HepG2 (cell line): ENCODE results near the gene MARF1. TPM values are rescaled to one million over a fixed set of nuclear protein-coding genes. Genes with fewer than 3 reads are reported as not detected.

Experiments used
- BRD4 ChIP-seq: sonication (generic); formaldehyde crosslinking; IDR thresholded peaks from 2 replicates; pipeline ENCODE4 v1.4.0; 2020; ENCODE audit warnings: missing genetic modification reagents
- BRF2 ChIP-seq: sonication (generic); formaldehyde crosslinking; IDR thresholded peaks from 2 replicates; pipeline ENCODE4 v1.8.1; 2022; ENCODE audit warnings: mild to moderate bottlenecking, missing genetic modification reagents
- ETV5 ChIP-seq: IDR thresholded peaks from 2 replicates; pipeline ENCODE4 v1.6.1; 2018; ENCODE audit warnings: missing biosample characterization, missing genetic modification reagents, inconsistent platforms, borderline replicate concordance
- GMEB1 ChIP-seq: sonication (generic); formaldehyde crosslinking; IDR thresholded peaks from 2 replicates; pipeline ENCODE4 v1.5.1; 2020; ENCODE audit warnings: missing genetic modification reagents, mild to moderate bottlenecking, borderline replicate concordance
- HOXA5 ChIP-seq: sonication (generic); formaldehyde crosslinking; IDR thresholded peaks from 2 replicates; pipeline ENCODE4 v1.4.0; 2020; ENCODE audit warnings: missing genetic modification reagents
- ISX ChIP-seq: sonication (generic); formaldehyde crosslinking; conservative IDR thresholded peaks from 2 replicates; pipeline ENCODE4 v1.5.0; 2020; ENCODE audit warnings: missing genetic modification reagents
- KLF9 ChIP-seq: IDR thresholded peaks from 2 replicates; pipeline ENCODE4 v1.6.1; 2016; ENCODE audit warnings: low read depth
- MXD4 ChIP-seq: IDR thresholded peaks from 2 replicates; pipeline ENCODE4 v1.6.1; 2016; ENCODE audit warnings: mild to moderate bottlenecking, missing biosample characterization, missing genetic modification reagents
- NCOR1 ChIP-seq: fragments of 200-600 bp; sonication (generic); IDR thresholded peaks from 2 replicates; pipeline ENCODE4 v1.7.0; 2017; ENCODE audit warnings: antibody characterized with exemption, low read length, borderline replicate concordance
- NR2C2 ChIP-seq: sonication (generic); formaldehyde crosslinking; IDR thresholded peaks from 2 replicates; pipeline ENCODE4 v1.4.0; 2020; ENCODE audit warnings: missing genetic modification reagents, mild to moderate bottlenecking, moderate library complexity, borderline replicate concordance
- PAWR ChIP-seq: sonication (generic); formaldehyde crosslinking; IDR thresholded peaks from 2 replicates; pipeline ENCODE4 v1.4.0; 2020; ENCODE audit warnings: missing genetic modification reagents, mild to moderate bottlenecking, borderline replicate concordance
- POLR2AphosphoS2 ChIP-seq: IDR thresholded peaks from 2 replicates; pipeline ENCODE4 v1.6.1; 2011; ENCODE audit warnings: low read depth, low read length, improper control_type of control experiment
- RORA ChIP-seq: sonication (generic); formaldehyde crosslinking; IDR thresholded peaks from 2 replicates; pipeline ENCODE4 v1.5.0; 2020; ENCODE audit warnings: mild to moderate bottlenecking, missing genetic modification reagents, moderate library complexity
- SRY ChIP-seq: sonication (generic); formaldehyde crosslinking; IDR thresholded peaks from 2 replicates; pipeline ENCODE4 v1.8.0; 2022; ENCODE audit warnings: mild to moderate bottlenecking, missing genetic modification reagents
- SSRP1 ChIP-seq: IDR thresholded peaks from 2 replicates; pipeline ENCODE4 v1.6.1; 2016; ENCODE audit warnings: control low read depth
- STAG1 ChIP-seq: sonication (generic); formaldehyde crosslinking; IDR thresholded peaks from 2 replicates; pipeline ENCODE4 v1.4.0; 2020; ENCODE audit warnings: missing genetic modification reagents
- ZBTB39 ChIP-seq: sonication (generic); formaldehyde crosslinking; IDR thresholded peaks from 2 replicates; pipeline ENCODE4 v1.5.0; 2020; ENCODE audit warnings: missing genetic modification reagents
- ZC3H4 ChIP-seq: sonication (generic); formaldehyde crosslinking; IDR thresholded peaks from 2 replicates; pipeline ENCODE4 v1.4.0; 2020; ENCODE audit warnings: missing genetic modification reagents, borderline replicate concordance
- ZMYM2 ChIP-seq: sonication (generic); formaldehyde crosslinking; IDR thresholded peaks from 2 replicates; pipeline ENCODE4 v1.8.0; 2022; ENCODE audit warnings: mild to moderate bottlenecking, missing genetic modification reagents
- ZMYM4 ChIP-seq: sonication (generic); formaldehyde crosslinking; IDR thresholded peaks from 2 replicates; pipeline ENCODE4 v1.8.1; 2023; ENCODE audit warnings: mild to moderate bottlenecking, missing genetic modification reagents
- ZNF232 ChIP-seq: sonication (generic); formaldehyde crosslinking; IDR thresholded peaks from 2 replicates; pipeline ENCODE4 v1.4.0; 2020; ENCODE audit warnings: missing genetic modification reagents, borderline replicate concordance
- ZNF580 ChIP-seq: IDR thresholded peaks from 2 replicates; pipeline ENCODE4 v1.6.1; 2016; ENCODE audit warnings: low read depth, borderline replicate concordance
- ZNF747 ChIP-seq: sonication (generic); formaldehyde crosslinking; IDR thresholded peaks from 2 replicates; pipeline ENCODE4 v1.8.1; 2023; ENCODE audit warnings: missing genetic modification reagents, mild to moderate bottlenecking, borderline replicate concordance
- ZNF800 ChIP-seq: sonication (generic); formaldehyde crosslinking; IDR thresholded peaks from 2 replicates; pipeline ENCODE4 v1.4.0; 2020; ENCODE audit warnings: missing genetic modification reagents
- polyA plus RNA-seq, 8 experiments: library from polyadenylated mRNA; depleted of rRNA in 3 of 8; stranded (reverse) in 7 of 8; unstranded in 1 of 8; fragments of >200 nt; fragmentation: Illumina TruSeq in 4 of 8; extraction: Trizol in 4 of 8; gene quantifications; 2 replicates each; pipeline versions ENCODE4 v1.2.1 to v1.2.3, GENCODE V29; 2011 to 2016; ENCODE audit warnings: low read depth in 4 of 8, missing spikeins in 1 of 8, mixed read lengths in 1 of 8; ENCODE audit not compliant: insufficient read depth in 1 of 8
- total RNA-seq, 5 experiments: library from RNA; depleted of rRNA; stranded (reverse); fragments of >200 nt; fragmentation: Illumina TruSeq; extraction: Trizol; gene quantifications; 2 replicates each; pipeline ENCODE4 v1.2.3, GENCODE V29; 2016; ENCODE audit warnings: low read depth in 1 of 5

Gene MARF1
- total and polyA plus RNA-seq, 2 of the 13 experiments (the other 11 are each of a cell fraction or from before 2014, with no cell fraction given), result 8.7 to 20.7 TPM

- 0 out of 2 replicates have a peak, but pooled peaks have one; percentile 28 for TF ChIP-seq ZBTB39
- TF ChIP-seq ZNF232, result 0 out of 2 replicates have a peak, but pooled peaks have one; percentile 68
- peak; percentile 35; the same call in 1 of the 2 replicates for TF ChIP-seq NR2C2 (CRISPR knock-in tag)
- no peak for TF ChIP-seq BRD4 (CRISPR knock-in tag)
- no peak for TF ChIP-seq PAWR
- TF ChIP-seq BRF2, result no peak
- peak; percentile 51 for TF ChIP-seq ZMYM4 (CRISPR knock-in tag)
- TF ChIP-seq ZNF747 (CRISPR knock-in tag), result no peak; the same call in 1 of the 2 replicates
- no peak for TF ChIP-seq POLR2AphosphoS2
- TF ChIP-seq ZC3H4 (CRISPR knock-in tag), result no peak
- TF ChIP-seq ZMYM2, result peak; percentile 88
- TF ChIP-seq GMEB1 (CRISPR knock-in tag), result peak; percentile 37; the same call in 1 of the 2 replicates
- TF ChIP-seq RORA, result no peak
- no peak for TF ChIP-seq HOXA5
- no peak for TF ChIP-seq ISX (CRISPR knock-in tag)
- TF ChIP-seq ETV5 (CRISPR knock-in tag), result peak; percentile 51; the same call in 1 of the 2 replicates
- TF ChIP-seq KLF9 (CRISPR knock-in tag), result no peak
- no peak for TF ChIP-seq ZNF800 (CRISPR knock-in tag)
- no peak for TF ChIP-seq SSRP1 (CRISPR knock-in tag)
- 0 out of 2 replicates have a peak, but pooled peaks have one; percentile 29 for TF ChIP-seq NCOR1
- TF ChIP-seq MXD4 (CRISPR knock-in tag), result peak; percentile 56; the same call in 1 of the 2 replicates
- peak; percentile 22; the same call in 1 of the 2 replicates for TF ChIP-seq STAG1 (CRISPR knock-in tag)
- no peak for TF ChIP-seq SRY (CRISPR knock-in tag)
- 0 out of 2 replicates have a peak, but pooled peaks have one; percentile 48 for TF ChIP-seq ZNF580
Measured at GRCh38 chr16:15610369-15610871, 32.5 kb downstream of the MARF1 start (continued).
